Measurements from ENCODE around the gene DSG1. TPM values are rescaled to one million over a fixed set of nuclear protein-coding genes. Genes with fewer than 3 reads are reported as not detected.

DSG1 gene
- total RNA-seq, 2 donors from 2014 or later = 4.2 to 4.7 TPM

GRCh38 chr18:31291688-31292087 lies 26.3 kb upstream of the DSG1 start:
- no peaks in the 10 kb centered on the region for H3K36me3 ChIP-seq
- no peak for TF ChIP-seq CTCF (IDR thresholded peaks at IDR 0.05)
- H3K27me3 ChIP-seq = no peaks in the 10 kb centered on the region
- no peak for DNase-seq (ENCODE audit: low spot score)
- H3K9me3 ChIP-seq = peaks cover 0 to 18% of the 10 kb centered on the region in 2 donors
- no peak overlapping the region for H3K27ac ChIP-seq
- no peak overlapping the region for H3K4me3 ChIP-seq
- no peaks in the 10 kb centered on the region for H3K4me1 ChIP-seq

DNA sequence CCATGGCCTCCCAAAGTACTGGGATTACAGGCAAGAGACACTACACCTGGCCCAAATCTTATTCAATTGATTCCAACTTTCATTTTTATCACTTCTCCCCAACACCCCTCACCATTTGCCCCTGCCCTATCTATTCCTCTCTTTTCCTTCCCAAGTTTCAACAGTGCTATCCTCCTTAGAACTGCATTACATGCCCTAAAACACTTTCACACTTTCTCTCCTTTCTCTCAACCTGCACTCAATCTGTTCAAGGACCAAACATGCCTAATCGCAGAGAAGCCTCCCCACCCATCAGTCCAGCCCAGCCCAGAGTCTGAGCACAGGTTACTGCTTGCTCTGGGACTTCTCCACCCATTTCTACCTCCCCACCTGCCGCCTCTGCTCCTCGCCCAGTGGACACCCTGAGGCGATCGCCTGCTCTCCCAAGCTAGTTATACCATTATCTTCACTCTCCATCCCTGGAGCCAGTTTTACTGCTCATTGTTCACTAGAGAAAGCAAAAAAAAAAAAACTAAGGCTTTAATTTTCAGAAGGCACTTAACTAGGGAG lies 23.7 kb upstream of the DSG1 start:
- H3K27me3 ChIP-seq = no peaks in the 10 kb centered on the region
- H3K27ac ChIP-seq = no peak overlapping the region
- peaks cover 0 to 18% of the 10 kb centered on the region in 2 donors for H3K9me3 ChIP-seq
- TF ChIP-seq CTCF (IDR thresholded peaks at IDR 0.05) = no peak
- H3K36me3 ChIP-seq = no peaks in the 10 kb centered on the region
- DNase-seq (ENCODE audit: low spot score) = no peak
- no peaks in the 10 kb centered on the region for H3K4me1 ChIP-seq
- H3K4me3 ChIP-seq = no peak overlapping the region

DNA sequence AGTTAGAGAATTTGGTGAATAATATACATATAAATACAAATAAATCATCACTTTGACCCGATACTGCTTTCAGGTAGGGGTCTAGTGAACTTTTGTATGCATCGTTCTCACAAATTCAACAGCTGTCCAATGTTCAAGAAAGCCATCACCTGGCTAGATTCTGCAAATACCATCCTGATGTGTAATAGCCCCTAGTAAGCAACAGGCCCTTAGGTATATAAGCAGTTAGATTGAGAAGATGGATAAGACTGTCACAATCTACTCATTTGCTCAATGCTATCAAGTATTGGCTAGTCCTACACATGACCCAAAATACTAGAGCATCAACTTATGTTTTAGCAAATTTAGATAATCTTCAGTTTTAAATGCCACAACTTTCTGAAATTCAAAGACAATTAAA lies 20.7 kb upstream of the DSG1 start:
- TF ChIP-seq CTCF (IDR thresholded peaks at IDR 0.05) = no peak
- peaks cover 0 to 3% of the 10 kb centered on the region in 2 donors for H3K9me3 ChIP-seq
- H3K36me3 ChIP-seq = no peaks in the 10 kb centered on the region
- H3K27me3 ChIP-seq = no peaks in the 10 kb centered on the region
- H3K27ac ChIP-seq = no peak overlapping the region
- no peaks in the 10 kb centered on the region for H3K4me1 ChIP-seq
- H3K4me3 ChIP-seq = no peak overlapping the region
- no peak for DNase-seq (ENCODE audit: low spot score)

GRCh38 chr18:31301201-31301655 lies 16.7 kb upstream of the DSG1 start:
- H3K27ac ChIP-seq = no peak overlapping the region
- H3K27me3 ChIP-seq = no peaks in the 10 kb centered on the region
- no peaks in the 10 kb centered on the region for H3K9me3 ChIP-seq
- no peak for DNase-seq (ENCODE audit: low spot score)
- no peaks in the 10 kb centered on the region for H3K4me1 ChIP-seq
- H3K4me3 ChIP-seq = no peak overlapping the region
- no peaks in the 10 kb centered on the region for H3K36me3 ChIP-seq
- TF ChIP-seq CTCF (IDR thresholded peaks at IDR 0.05) = no peak

- no peak for TF ChIP-seq CTCF (IDR thresholded peaks at IDR 0.05)
Observed at GRCh38 chr18:31302991-31303390, 15.0 kb upstream of the DSG1 start.

DNA sequence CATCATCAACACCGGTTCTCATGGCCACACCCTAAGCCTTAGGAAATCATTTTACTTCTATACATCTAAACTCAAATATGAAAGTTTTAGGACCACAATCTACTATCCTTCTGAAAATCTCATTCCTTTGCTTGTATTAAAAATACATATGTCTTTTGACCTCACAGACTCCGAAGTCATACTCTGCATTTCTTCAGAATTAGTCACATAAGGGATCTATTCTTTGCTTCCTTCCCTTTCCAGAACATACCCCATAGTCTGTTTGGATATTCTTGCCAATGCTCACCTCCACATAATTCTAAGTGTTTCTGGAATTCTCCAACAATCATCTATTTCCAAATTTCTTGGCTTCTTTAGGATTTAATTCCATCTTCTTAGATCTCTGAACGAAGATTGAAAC lies 14.2 kb upstream of the DSG1 start:
- no peak for DNase-seq (ENCODE audit: low spot score)
- no peaks in the 10 kb centered on the region for H3K36me3 ChIP-seq
- no peak overlapping the region for H3K27ac ChIP-seq
- no peak overlapping the region for H3K4me3 ChIP-seq
- no peak for TF ChIP-seq CTCF (IDR thresholded peaks at IDR 0.05)
- H3K4me1 ChIP-seq = no peaks in the 10 kb centered on the region
- no peaks in the 10 kb centered on the region for H3K27me3 ChIP-seq
- H3K9me3 ChIP-seq = no peaks in the 10 kb centered on the region

More at GRCh38 chr18:31302991-31303390, 15.0 kb upstream of the DSG1 start:
- H3K27me3 ChIP-seq = no peaks in the 10 kb centered on the region
- DNase-seq (ENCODE audit: low spot score) = no peak
- H3K27ac ChIP-seq = no peak overlapping the region
- H3K36me3 ChIP-seq = no peaks in the 10 kb centered on the region
- H3K9me3 ChIP-seq = no peaks in the 10 kb centered on the region
- no peaks in the 10 kb centered on the region for H3K4me1 ChIP-seq
- H3K4me3 ChIP-seq = no peak overlapping the region
